Measurements from ENCODE around the gene TMPRSS11A.

Gene TMPRSS11A, protein sequence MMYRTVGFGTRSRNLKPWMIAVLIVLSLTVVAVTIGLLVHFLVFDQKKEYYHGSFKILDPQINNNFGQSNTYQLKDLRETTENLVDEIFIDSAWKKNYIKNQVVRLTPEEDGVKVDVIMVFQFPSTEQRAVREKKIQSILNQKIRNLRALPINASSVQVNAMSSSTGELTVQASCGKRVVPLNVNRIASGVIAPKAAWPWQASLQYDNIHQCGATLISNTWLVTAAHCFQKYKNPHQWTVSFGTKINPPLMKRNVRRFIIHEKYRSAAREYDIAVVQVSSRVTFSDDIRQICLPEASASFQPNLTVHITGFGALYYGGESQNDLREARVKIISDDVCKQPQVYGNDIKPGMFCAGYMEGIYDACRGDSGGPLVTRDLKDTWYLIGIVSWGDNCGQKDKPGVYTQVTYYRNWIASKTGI

DNA sequence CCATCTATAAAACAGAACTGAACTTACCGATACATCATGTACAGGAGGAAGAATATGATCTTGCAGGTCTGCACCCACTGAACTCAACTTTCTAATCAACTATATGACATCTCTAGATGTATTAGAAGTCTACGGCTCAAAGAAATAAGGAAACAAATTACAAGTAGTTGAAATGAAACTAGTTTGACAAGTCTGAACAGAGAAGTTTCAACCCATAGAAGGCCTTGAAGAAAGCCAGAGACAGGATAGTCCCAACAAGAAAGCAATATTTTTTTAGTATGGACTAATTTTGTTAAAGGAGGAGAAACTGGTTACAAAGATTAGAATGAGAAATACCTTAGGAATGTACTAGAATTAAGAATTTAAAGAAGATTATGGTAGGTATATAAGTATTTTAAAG, at the start of gene TMPRSS11A:
Gene TMPRSS11A (minus strand): TSS at position 138 of the 400 bp plus-strand sequence. CDS start 100 bp downstream, at position 38.
- in situ Hi-C loops (cut with MboI; ENCODE audit: low pct_unique_long_range_greater_than_20kb, low sequenced_read_pairs, unreplicated experiment) = no loop called here
- TF ChIP-seq, protein P1, sequence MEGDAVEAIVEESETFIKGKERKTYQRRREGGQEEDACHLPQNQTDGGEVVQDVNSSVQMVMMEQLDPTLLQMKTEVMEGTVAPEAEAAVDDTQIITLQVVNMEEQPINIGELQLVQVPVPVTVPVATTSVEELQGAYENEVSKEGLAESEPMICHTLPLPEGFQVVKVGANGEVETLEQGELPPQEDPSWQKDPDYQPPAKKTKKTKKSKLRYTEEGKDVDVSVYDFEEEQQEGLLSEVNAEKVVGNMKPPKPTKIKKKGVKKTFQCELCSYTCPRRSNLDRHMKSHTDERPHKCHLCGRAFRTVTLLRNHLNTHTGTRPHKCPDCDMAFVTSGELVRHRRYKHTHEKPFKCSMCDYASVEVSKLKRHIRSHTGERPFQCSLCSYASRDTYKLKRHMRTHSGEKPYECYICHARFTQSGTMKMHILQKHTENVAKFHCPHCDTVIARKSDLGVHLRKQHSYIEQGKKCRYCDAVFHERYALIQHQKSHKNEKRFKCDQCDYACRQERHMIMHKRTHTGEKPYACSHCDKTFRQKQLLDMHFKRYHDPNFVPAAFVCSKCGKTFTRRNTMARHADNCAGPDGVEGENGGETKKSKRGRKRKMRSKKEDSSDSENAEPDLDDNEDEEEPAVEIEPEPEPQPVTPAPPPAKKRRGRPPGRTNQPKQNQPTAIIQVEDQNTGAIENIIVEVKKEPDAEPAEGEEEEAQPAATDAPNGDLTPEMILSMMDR (IDR thresholded peaks at IDR 0.05; ENCODE audit: extremely low read depth, insufficient read depth, missing control alignments) = no peak

DNA sequence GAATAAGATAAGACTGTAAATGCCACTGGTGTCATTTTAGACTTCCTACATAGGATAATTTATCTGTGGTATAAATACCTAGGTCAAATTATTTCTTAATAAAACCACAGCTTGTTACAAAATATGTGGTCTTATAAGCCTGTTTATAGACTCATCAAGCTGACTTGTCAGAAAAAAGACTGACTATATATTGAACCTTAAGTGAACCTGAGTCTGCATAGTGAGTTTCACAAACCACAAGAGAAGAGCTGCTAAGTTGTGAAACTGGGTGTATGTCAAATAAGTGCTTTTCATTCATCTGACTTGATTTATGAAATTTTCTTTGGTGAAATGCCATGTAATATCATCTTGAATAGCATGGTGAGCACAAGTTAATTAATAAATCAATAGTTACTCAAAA, 48.4 kb upstream of the TMPRSS11A start:
- DNase-seq (ENCODE audit: low spot score) = no peak
- in situ Hi-C loops (cut with MboI; ENCODE audit: low pct_unique_long_range_greater_than_20kb, low sequenced_read_pairs, unreplicated experiment) = no loop called here
- TF ChIP-seq, protein P1 (IDR thresholded peaks at IDR 0.05; ENCODE audit: extremely low read depth, insufficient read depth, missing control alignments) = no peak

More for the DNA sequence above, at the start of gene TMPRSS11A:
- DNase-seq (ENCODE audit: low spot score) = no peak

DNA sequence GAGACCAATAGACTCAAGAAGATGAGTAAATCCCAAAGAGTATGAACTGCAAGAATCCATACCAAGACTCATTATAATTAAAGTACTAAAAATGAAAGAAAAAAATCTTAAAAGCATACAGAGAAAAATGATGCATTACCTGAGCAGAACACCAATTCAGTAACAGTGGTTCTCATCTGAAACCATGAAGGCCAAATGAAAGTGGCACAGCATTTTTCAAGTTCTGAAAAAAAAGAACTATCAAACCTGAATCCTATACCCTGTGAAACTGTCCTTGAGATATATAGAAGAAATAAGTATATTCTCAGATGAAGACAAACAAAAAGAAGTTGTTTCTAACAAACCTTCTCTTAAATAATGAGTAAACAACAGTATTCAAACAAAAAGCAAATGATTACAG, 39.6 kb upstream of the TMPRSS11A start:
- TF ChIP-seq, protein P1 (IDR thresholded peaks at IDR 0.05; ENCODE audit: extremely low read depth, insufficient read depth, missing control alignments) = no peak
- in situ Hi-C loops (cut with MboI; ENCODE audit: low pct_unique_long_range_greater_than_20kb, low sequenced_read_pairs, unreplicated experiment) = no loop called here
- no peak for DNase-seq (ENCODE audit: low spot score)

DNA sequence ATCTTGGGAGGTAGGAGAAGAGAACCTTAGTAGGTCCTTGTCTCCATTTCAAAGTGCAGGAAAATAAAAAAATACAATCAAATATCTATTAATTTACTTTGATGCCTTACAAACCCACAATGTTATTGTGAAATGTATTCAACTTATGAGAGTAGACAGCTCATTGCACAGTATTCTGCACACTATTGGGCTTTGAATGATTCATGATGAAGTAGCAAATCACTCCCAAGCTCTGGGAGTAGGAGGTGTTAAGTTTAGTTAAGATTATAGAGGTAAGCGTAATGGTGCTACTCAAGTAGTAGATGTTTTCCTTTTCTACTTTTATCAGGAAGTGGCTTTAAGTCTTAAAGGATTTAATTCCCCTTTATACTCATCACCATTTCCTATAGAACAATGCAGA, 32.8 kb upstream of the TMPRSS11A start:
- no peak for DNase-seq (ENCODE audit: low spot score)
- in situ Hi-C loops (cut with MboI; ENCODE audit: low pct_unique_long_range_greater_than_20kb, low sequenced_read_pairs, unreplicated experiment) = loop anchor here (25.0 kb wide), 1 partner anchor 191 kb away; no protein-coding TSS in a partner anchor

DNA sequence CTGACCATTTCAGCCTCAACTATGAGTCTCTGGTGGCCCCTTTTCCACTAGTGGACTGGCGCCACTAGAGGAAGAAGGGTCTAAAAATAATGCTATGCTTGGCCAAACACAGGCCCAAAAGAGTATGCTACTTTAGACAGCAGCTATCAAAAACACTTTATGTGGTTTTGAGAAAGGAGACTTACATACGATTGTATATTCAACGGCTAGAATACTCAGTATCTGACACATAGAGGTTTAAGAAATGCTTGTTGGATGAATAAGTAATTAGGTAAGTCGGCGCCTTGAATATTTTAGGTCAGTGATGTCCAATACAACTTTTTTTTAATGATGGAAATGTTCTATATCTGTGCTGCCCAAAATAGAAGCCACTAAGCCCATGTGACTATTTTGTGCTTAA, 25.7 kb upstream of the TMPRSS11A start:
- TF ChIP-seq, protein P1 (IDR thresholded peaks at IDR 0.05; ENCODE audit: extremely low read depth, insufficient read depth, missing control alignments) = no peak
- in situ Hi-C loops (cut with MboI; ENCODE audit: low pct_unique_long_range_greater_than_20kb, low sequenced_read_pairs, unreplicated experiment) = loop anchor here (25.0 kb wide), 1 partner anchor 198 kb away; no protein-coding TSS in a partner anchor
- no peak for DNase-seq (ENCODE audit: low spot score)

More for the DNA sequence above, 32.8 kb upstream of the TMPRSS11A start:
- TF ChIP-seq, protein P1 (IDR thresholded peaks at IDR 0.05; ENCODE audit: extremely low read depth, insufficient read depth, missing control alignments) = no peak

DNA sequence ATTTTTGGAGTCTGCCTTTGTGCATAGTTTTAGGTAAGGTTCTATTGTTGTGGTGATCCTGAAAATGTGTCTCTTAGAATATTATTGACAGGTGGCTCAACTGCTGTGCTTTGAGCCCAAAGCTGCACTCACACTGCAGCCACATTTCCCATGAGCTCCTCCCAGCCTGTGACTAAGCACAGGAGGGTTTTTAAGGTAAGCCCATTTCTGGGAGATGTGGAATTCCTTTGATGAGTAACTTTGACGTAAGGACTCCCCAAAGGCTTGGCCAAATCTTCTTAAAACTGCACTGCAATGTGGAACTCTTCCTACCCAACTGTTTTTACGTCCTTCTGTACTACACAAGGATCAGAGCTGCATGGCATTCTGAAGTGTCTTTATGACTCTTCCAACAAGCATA, 20.0 kb upstream of the TMPRSS11A start:
- no peak for DNase-seq (ENCODE audit: low spot score)
- in situ Hi-C loops (cut with MboI; ENCODE audit: low pct_unique_long_range_greater_than_20kb, low sequenced_read_pairs, unreplicated experiment) = loop anchor here (25.0 kb wide), 1 partner anchor 204 kb away; no protein-coding TSS in a partner anchor
- TF ChIP-seq, protein P1 (IDR thresholded peaks at IDR 0.05; ENCODE audit: extremely low read depth, insufficient read depth, missing control alignments) = no peak

Data from GM13977 (cell line).